Lower lobe of right lung (tissue), 2 donors: ENCODE measurements around the gene NLRC3. TPM values are rescaled to one million over a fixed set of nuclear protein-coding genes. Genes with fewer than 3 reads are reported as not detected.

Experiments used
- ATAC-seq, 2 donors: fragments of 200-7000 bp; cut with Tn5 transposase; one replicate each; pipeline ENCODE4 v1.9.1; 2020 to 2022; ENCODE audit warnings: mild to moderate bottlenecking in 2 of 2, moderate library complexity in 2 of 2
- DNase-seq: peaks from one replicate; pipeline ENCODE4 v3.0.0-alpha.2; 2020
- H3K27ac ChIP-seq: fragments of 200-600 bp; one replicate; pipeline ENCODE4 v1.8.0; 2022
- H3K27me3 ChIP-seq: fragments of 200-600 bp; one replicate; pipeline ENCODE4 v1.8.0; 2022; ENCODE audit warnings: low read depth
- H3K36me3 ChIP-seq: fragments of 200-600 bp; one replicate; pipeline ENCODE4 v1.8.0; 2022; ENCODE audit warnings: mild to moderate bottlenecking
- H3K4me1 ChIP-seq: fragments of 200-600 bp; one replicate; pipeline ENCODE4 v1.8.0; 2022
- H3K4me3 ChIP-seq: fragments of 200-600 bp; one replicate; pipeline ENCODE4 v1.8.0; 2022; ENCODE audit warnings: mild to moderate bottlenecking
- H3K9me3 ChIP-seq: fragments of 200-600 bp; one replicate; pipeline ENCODE4 v1.8.0; 2022
- CTCF ChIP-seq: fragments of 200-600 bp; IDR thresholded peaks from one replicate; pipeline ENCODE4 v1.8.0; 2022; ENCODE audit warnings: antibody characterized with exemption, mild to moderate bottlenecking
- intact Hi-C: fragments of 100-400 bp; cut with DNase I; formaldehyde crosslinking; loops from one replicate; pipeline ENCODE4 v1.11.0; 2022
- total RNA-seq: library from RNA; stranded (reverse); fragmentation: NEBNext Ultra II Directional; extraction: Animal tissue kit (Norgen Biotek cat#: 25700); gene quantifications from one replicate; pipeline ENCODE4 v1.2.1, GENCODE V29; 2021
- donor health status: DM: no; HTN: yes; CAD: no; lungs with severe emphysema.

The NLRC3 gene
- total RNA-seq, 1 donor from 2014 or later = 3.9 TPM

GRCh38 chr16:3541527-3542155 is 35.6 kb downstream of the NLRC3 start:
- Histone ChIP-seq H3K27ac (no peak overlapping the region), H3K27me3 (no peaks in the 10 kb centered on the region), H3K9me3 (no peaks in the 10 kb centered on the region), H3K4me3 (no peak overlapping the region), H3K4me1 (no peaks in the 10 kb centered on the region), H3K36me3 (peaks cover 46% of the 10 kb centered on the region)
- DNase-seq (no peak), ATAC-seq (no peak)
- intact Hi-C loops = no loop called here
- no peak for TF ChIP-seq CTCF

- Histone ChIP-seq H3K36me3 (peaks cover 77% of the 10 kb centered on the region), H3K27ac (no peak overlapping the region), H3K4me1 (no peaks in the 10 kb centered on the region), H3K4me3 (no peak overlapping the region), H3K27me3 (no peaks in the 10 kb centered on the region), H3K9me3 (no peaks in the 10 kb centered on the region)
- intact Hi-C loops = no loop called here
- TF ChIP-seq CTCF = no peak
- no peak for DNase-seq
- no peak for ATAC-seq
Observed at GRCh38 chr16:3538222-3538621, 39.0 kb downstream of the NLRC3 start.

GRCh38 chr16:3536851-3537250 is 40.4 kb downstream of the NLRC3 start:
- H3K27ac ChIP-seq = no peak overlapping the region
- no peak for ATAC-seq

GRCh38 chr16:3536271-3536731 is 40.9 kb downstream of the NLRC3 start:
- Histone ChIP-seq H3K4me1 (no peaks in the 10 kb centered on the region), H3K36me3 (peaks cover 84% of the 10 kb centered on the region), H3K27me3 (no peaks in the 10 kb centered on the region), H3K9me3 (no peaks in the 10 kb centered on the region), H3K27ac (no peak overlapping the region), H3K4me3 (no peak overlapping the region)
- intact Hi-C loops = no loop called here
- ATAC-seq (no peak), DNase-seq (no peak)
- no peak for TF ChIP-seq CTCF

More at GRCh38 chr16:3536851-3537250, 40.4 kb downstream of the NLRC3 start:
- H3K9me3 ChIP-seq = no peaks in the 10 kb centered on the region
- no peak for TF ChIP-seq CTCF
- DNase-seq = no peak
- H3K4me1 ChIP-seq = no peaks in the 10 kb centered on the region
- H3K4me3 ChIP-seq = no peak overlapping the region
- intact Hi-C loops = no loop called here
- H3K36me3 ChIP-seq = peaks cover 84% of the 10 kb centered on the region
- no peaks in the 10 kb centered on the region for H3K27me3 ChIP-seq

GRCh38 chr16:3534126-3534525 is 43.1 kb downstream of the NLRC3 start:
- H3K4me3 ChIP-seq = no peak overlapping the region
- ATAC-seq (no peak), DNase-seq (no peak)
- H3K4me1 ChIP-seq = no peaks in the 10 kb centered on the region
- H3K36me3 ChIP-seq = peaks cover 83% of the 10 kb centered on the region
- no peak for TF ChIP-seq CTCF
- intact Hi-C loops = no loop called here
- no peaks in the 10 kb centered on the region for H3K27me3 ChIP-seq
- H3K9me3 ChIP-seq = no peaks in the 10 kb centered on the region
- H3K27ac ChIP-seq = no peak overlapping the region
